Testis (tissue), 3 donors: ENCODE results near the gene MAOB. TPM values are rescaled to one million over a fixed set of nuclear protein-coding genes. Genes with fewer than 3 reads are reported as not detected.

Experiments used
- DNase-seq: peaks from one replicate; pipeline ENCODE4 v3.0.0-alpha.2; 2019
- H3K27ac ChIP-seq, 2 donors: fragments of 200-600 bp; sonication (generic); one replicate each; pipeline ENCODE4 v1.5.1; 2019
- H3K27me3 ChIP-seq: fragments of 200-600 bp; sonication (generic); one replicate; pipeline ENCODE4 v1.5.1; 2019
- H3K36me3 ChIP-seq: fragments of 200-600 bp; sonication (generic); one replicate; pipeline ENCODE4 v1.5.1; 2017; ENCODE audit warnings: low read depth; ENCODE audit errors: missing control alignments
- H3K4me1 ChIP-seq: fragments of 200-600 bp; sonication (generic); one replicate; pipeline ENCODE4 v1.5.1; 2019
- H3K4me3 ChIP-seq, 2 donors: fragments of 200-600 bp; sonication (generic); one replicate each; pipeline ENCODE4 v1.5.1; 2017 to 2019
- H3K9me3 ChIP-seq: fragments of 200-600 bp; sonication (generic); one replicate; pipeline ENCODE4 v1.5.1; 2017
- CTCF ChIP-seq, 3 experiments: fragments of 450-650 bp in 2 of 3; fragments of 200-600 bp in 1 of 3; sonication (generic) in 1 of 3; IDR thresholded peaks; one replicate each; pipeline ENCODE4 v1.5.1; 2016 to 2019; ENCODE audit warnings: antibody characterized with exemption in 3 of 3, mild to moderate bottlenecking in 2 of 3, moderate library complexity in 1 of 3
- POLR2A ChIP-seq: fragments of 450-650 bp; IDR thresholded peaks from one replicate; pipeline ENCODE4 v1.6.1; 2017; ENCODE audit warnings: antibody characterized with exemption, mild to moderate bottlenecking, moderate library complexity
- WGBS, 2 donors: methylation state at CpG; one replicate each; pipeline ENCODE4 v1.1.5; 2018; 5-methylcytosine and 5-hydroxymethylcytosine counted together
- intact Hi-C: fragments of 100-400 bp; cut with DNase I; formaldehyde crosslinking; loops from one replicate; pipeline ENCODE4 v1.15.1; 2023; ENCODE audit warnings: low total_unique reads
- polyA plus RNA-seq: library from polyadenylated mRNA; stranded (reverse); fragments of 350-450 nt; fragmentation: Illumina TruSeq; extraction: RNeasy Lipid Tissue Mini Kit (QIAGEN cat#74804); gene quantifications from one replicate; pipeline ENCODE4 v1.2.3, GENCODE V29; 2014; ENCODE audit warnings: low read depth, low replicate concordance; ENCODE audit not compliant: insufficient read depth
- total RNA-seq, 2 donors: library from RNA; depleted of rRNA; stranded (reverse); fragments of >200 nt; gene quantifications; one replicate each; pipeline ENCODE4 v1.2.3, GENCODE V29; 2016

The MAOB gene
- total and polyA plus RNA-seq, 3 donors from 2014 or later, result 9.2 to 32.8 (median 12.8) TPM

GRCh38 chrX:43845776-43846175 is 36.5 kb downstream of the MAOB start:
- 91 to 97% methylated on average over 2 of the region's 2 CpGs for WGBS, 2 donors
- TF ChIP-seq CTCF (IDR thresholded peaks at IDR 0.05) (no peak), POLR2A (no peak)
- H3K36me3 ChIP-seq, result no peaks in the 10 kb centered on the region
- intact Hi-C loops, result no loop called here
- H3K4me3 ChIP-seq, result no peak overlapping the region
- H3K9me3 ChIP-seq, result no peaks in the 10 kb centered on the region
- DNase-seq, result no peak
- no peak overlapping the region for H3K27ac ChIP-seq
- no peaks in the 10 kb centered on the region for H3K27me3 ChIP-seq
- H3K4me1 ChIP-seq, result no peaks in the 10 kb centered on the region

GRCh38 chrX:43840265-43840664 is 42.0 kb downstream of the MAOB start:
- H3K36me3 ChIP-seq, result no peaks in the 10 kb centered on the region
- no peaks in the 10 kb centered on the region for H3K4me1 ChIP-seq
- no peak overlapping the region for H3K27ac ChIP-seq
- no peak overlapping the region for H3K4me3 ChIP-seq
- no peak for DNase-seq
- WGBS, 2 donors, result 83 to 100% methylated on average over 1 to 2 of the region's 3 CpGs
- no peaks in the 10 kb centered on the region for H3K27me3 ChIP-seq
- no peaks in the 10 kb centered on the region for H3K9me3 ChIP-seq
- no peak for TF ChIP-seq POLR2A
- no peak for TF ChIP-seq CTCF (IDR thresholded peaks at IDR 0.05)
- intact Hi-C loops, result no loop called here

GRCh38 chrX:43836435-43837184 is 45.6 kb downstream of the MAOB start:
- TF ChIP-seq CTCF (IDR thresholded peaks at IDR 0.05) (peak; percentile 15 to 58 (median 38)), POLR2A (no peak)
- Histone ChIP-seq H3K27ac (no peak overlapping the region), H3K4me1 (no peaks in the 10 kb centered on the region), H3K36me3 (no peaks in the 10 kb centered on the region), H3K4me3 (no peak overlapping the region), H3K27me3 (no peaks in the 10 kb centered on the region), H3K9me3 (no peaks in the 10 kb centered on the region)
- no peak for DNase-seq
- intact Hi-C loops, result no loop called here
- WGBS, 2 donors, result 24 to 28% methylated on average over 3 of the region's 3 CpGs

GRCh38 chrX:43835559-43835958 is 46.7 kb downstream of the MAOB start:
- intact Hi-C loops, result no loop called here
- Histone ChIP-seq H3K4me1 (no peaks in the 10 kb centered on the region), H3K9me3 (no peaks in the 10 kb centered on the region), H3K36me3 (no peaks in the 10 kb centered on the region), H3K27me3 (no peaks in the 10 kb centered on the region), H3K27ac (no peak overlapping the region), H3K4me3 (no peak overlapping the region)
- 94 to 100% methylated on average over 1 of the region's 1 CpG for WGBS, 2 donors
- TF ChIP-seq POLR2A, result no peak
- no peak for TF ChIP-seq CTCF (IDR thresholded peaks at IDR 0.05)
- DNase-seq, result no peak

GRCh38 chrX:43827791-43828190 is 54.5 kb downstream of the MAOB start:
- H3K36me3 ChIP-seq, result no peaks in the 10 kb centered on the region
- no peak overlapping the region for H3K4me3 ChIP-seq
- intact Hi-C loops, result no loop called here
- DNase-seq, result no peak
- H3K9me3 ChIP-seq, result no peaks in the 10 kb centered on the region
- no peak overlapping the region for H3K27ac ChIP-seq
- no peaks in the 10 kb centered on the region for H3K27me3 ChIP-seq
- H3K4me1 ChIP-seq, result no peaks in the 10 kb centered on the region
- TF ChIP-seq CTCF (IDR thresholded peaks at IDR 0.05) (no peak), POLR2A (no peak)
